Natural killer cell treated with Interleukin-12 subunit alpha and Interleukin-12 subunit beta and Interleukin-15 and Interleukin-18, amount 100 ng/mL, for 72 hours (primary cell): ENCODE results near the gene TIMM13. TPM values are rescaled to one million over a fixed set of nuclear protein-coding genes. Genes with fewer than 3 reads are reported as not detected.
"Not testable (repeated sequence)": the region's sequence is repeated elsewhere in the genome, so short reads cannot be mapped to it uniquely, and the experiment has no call there.

Experiments
- ATAC-seq, 2 donors: fragments of 150-1000 bp; cut with Tn5 transposase in 1 of 2; sonication (Bioruptor Pico), chemical (Tn5 transposase) in 1 of 2; 2 replicates each; pipeline ENCODE4 v1.10.0; 2021
- DNase-seq: peaks from one replicate; pipeline ENCODE4 v3.0.0; 2022; ENCODE audit warnings: low spot score
- H3K27ac Mint-ChIP-seq, 2 donors: 1 replicate in 1 of 2; 2 replicates in 1 of 2; pipeline ENCODE4 v1.8.0; 2022; ENCODE audit warnings: mixed read lengths in 2 of 2, mild to moderate bottlenecking in 1 of 2, moderate library complexity in 1 of 2
- H3K27me3 Mint-ChIP-seq, 2 donors: 1 replicate in 1 of 2; 2 replicates in 1 of 2; pipeline ENCODE4 v1.8.0; 2022; ENCODE audit warnings: mixed read lengths in 2 of 2
- H3K36me3 Mint-ChIP-seq: one replicate; pipeline ENCODE4 v1.8.0; 2022; ENCODE audit warnings: mixed read lengths
- H3K4me1 Mint-ChIP-seq, 2 donors: 1 replicate in 1 of 2; 2 replicates in 1 of 2; pipeline ENCODE4 v1.8.0; 2022; ENCODE audit warnings: low read depth in 2 of 2, mixed read lengths in 2 of 2, mild to moderate bottlenecking in 1 of 2
- H3K4me3 Mint-ChIP-seq: one replicate; pipeline ENCODE4 v1.8.0; 2022; ENCODE audit warnings: mixed read lengths
- H3K9me3 Mint-ChIP-seq: 2 replicates; pipeline ENCODE4 v1.8.0; 2022; ENCODE audit warnings: mixed read lengths
- total RNA-seq, 2 donors: library from RNA; stranded (reverse); gene quantifications; one replicate each; pipeline ENCODE4 v1.2.3, GENCODE V29; 2022

TIMM13 gene
- total RNA-seq, 2 donors from 2014 or later: 80.1 to 124 TPM

DNA sequence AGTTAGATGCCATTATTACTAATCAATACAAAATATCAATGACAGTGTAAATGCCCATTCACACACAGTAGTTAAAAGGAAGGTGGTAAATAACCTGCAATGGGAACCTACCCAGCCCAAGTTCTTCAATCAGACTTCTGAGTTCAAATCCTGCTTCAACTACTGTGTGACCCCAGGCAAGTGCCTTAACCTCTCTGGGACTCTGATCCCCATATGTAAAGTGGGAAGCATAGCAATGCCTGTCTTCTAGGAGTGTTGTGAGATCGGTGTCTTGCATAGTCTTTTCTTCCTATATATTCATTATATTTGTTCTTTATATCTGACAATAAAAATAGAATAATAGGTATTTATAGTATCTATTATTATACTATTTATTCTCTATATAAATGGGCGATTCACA lies 6.9 kb downstream of the TIMM13 start:
- DNase-seq (no peak), ATAC-seq (no peak)
- H3K4me1 Mint-ChIP-seq: no peaks in the 10 kb centered on the region
- no peaks in the 10 kb centered on the region for H3K27me3 Mint-ChIP-seq
- H3K36me3 Mint-ChIP-seq: no peaks in the 10 kb centered on the region
- H3K4me3 Mint-ChIP-seq: no peak overlapping the region
- H3K9me3 Mint-ChIP-seq: no peaks in the 10 kb centered on the region
- H3K27ac Mint-ChIP-seq: no peak overlapping the region

GRCh38 chr19:2419754-2420153 lies 7.6 kb downstream of the TIMM13 start:
- no peak overlapping the region for H3K4me3 Mint-ChIP-seq
- no peak for DNase-seq
- no peak for ATAC-seq
- H3K4me1 Mint-ChIP-seq: no peaks in the 10 kb centered on the region
- H3K36me3 Mint-ChIP-seq: no peaks in the 10 kb centered on the region
- no peaks in the 10 kb centered on the region for H3K27me3 Mint-ChIP-seq
- H3K9me3 Mint-ChIP-seq: no peaks in the 10 kb centered on the region
- peak overlapping the region in 1 of 2 donors; percentile 76 for H3K27ac Mint-ChIP-seq

DNA sequence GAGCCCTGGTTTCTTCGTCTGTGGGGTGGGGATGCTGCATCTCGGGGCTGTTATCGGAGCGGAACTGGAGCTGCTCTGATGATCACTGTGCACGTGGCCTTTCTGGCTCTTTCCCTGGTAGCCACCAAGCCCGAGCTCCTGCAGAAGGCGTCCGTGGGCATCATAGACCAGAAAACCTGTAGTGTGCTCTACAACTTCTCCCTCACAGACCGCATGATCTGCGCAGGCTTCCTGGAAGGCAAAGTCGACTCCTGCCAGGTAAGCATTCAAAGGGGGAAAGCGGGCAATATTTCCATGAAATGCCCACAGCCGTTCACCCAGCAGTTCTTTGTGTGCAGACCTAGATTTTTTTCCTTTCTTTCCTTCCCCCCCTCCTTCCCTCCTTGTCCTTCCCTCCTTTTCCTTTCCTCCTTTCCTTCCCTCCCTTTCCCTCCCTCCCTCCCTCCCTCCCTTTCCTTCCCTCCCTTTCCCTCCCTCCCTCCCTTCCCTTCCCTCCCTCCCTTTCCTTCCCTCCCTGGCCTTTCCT lies 9.4 kb downstream of the TIMM13 start:
- Mint-ChIP-seq H3K27me3 (no peaks in the 10 kb centered on the region), H3K4me3 (no peak overlapping the region), H3K4me1 (no peaks in the 10 kb centered on the region), H3K9me3 (no peaks in the 10 kb centered on the region), H3K27ac (no peak overlapping the region), H3K36me3 (no peaks in the 10 kb centered on the region)
- no peak for DNase-seq
- ATAC-seq: no peak

- not testable (repeated sequence) for ATAC-seq, H3K9me3 Mint-ChIP-seq, H3K4me3 Mint-ChIP-seq, H3K4me1 Mint-ChIP-seq, DNase-seq, H3K36me3 Mint-ChIP-seq, H3K27ac Mint-ChIP-seq, H3K27me3 Mint-ChIP-seq
Measured at GRCh38 chr19:2417436-2417835, 9.9 kb downstream of the TIMM13 start.

DNA sequence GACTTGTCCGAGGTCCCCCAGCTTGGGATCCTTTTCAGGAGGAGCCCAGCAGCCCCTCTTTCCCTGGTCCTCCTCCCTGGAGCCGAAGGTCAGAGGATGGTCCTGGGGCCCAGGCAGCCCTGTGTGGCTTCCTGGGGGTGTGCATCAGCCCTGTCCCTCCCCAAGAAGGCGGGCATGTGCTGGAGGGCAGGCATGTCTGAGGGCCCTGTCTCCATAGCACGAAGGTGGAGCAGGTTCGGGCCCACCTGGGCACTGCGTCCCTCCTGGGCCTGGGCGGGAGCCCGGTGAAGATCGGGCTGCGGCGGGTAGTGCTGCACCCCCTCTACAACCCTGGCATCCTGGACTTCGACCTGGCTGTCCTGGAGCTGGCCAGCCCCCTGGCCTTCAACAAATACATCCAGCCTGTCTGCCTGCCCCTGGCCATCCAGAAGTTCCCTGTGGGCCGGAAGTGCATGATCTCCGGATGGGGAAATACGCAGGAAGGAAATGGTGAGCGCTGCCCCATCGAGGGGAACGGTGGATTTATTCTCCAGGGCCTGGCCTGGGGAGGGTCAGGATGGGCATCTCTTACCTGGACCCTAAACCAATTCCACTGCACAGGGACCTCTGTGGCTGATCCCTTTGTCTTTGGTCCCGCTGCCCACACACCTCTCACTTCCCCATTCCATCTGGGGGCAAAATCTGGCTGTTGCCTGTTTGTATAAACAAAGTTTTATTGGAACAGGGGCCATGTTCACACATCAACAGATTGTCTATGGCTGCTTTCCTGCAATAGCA lies 10.9 kb downstream of the TIMM13 start:
- Mint-ChIP-seq H3K27me3 (no peaks in the 10 kb centered on the region), H3K4me3 (no peak overlapping the region), H3K4me1 (no peaks in the 10 kb centered on the region), H3K36me3 (no peaks in the 10 kb centered on the region), H3K27ac (no peak overlapping the region), H3K9me3 (no peaks in the 10 kb centered on the region)
- ATAC-seq (peak; percentile 14 to 53), DNase-seq (no peak)

GRCh38 chr19:2415973-2416319 lies 11.4 kb downstream of the TIMM13 start:
- H3K27me3 Mint-ChIP-seq: no peaks in the 10 kb centered on the region
- no peaks in the 10 kb centered on the region for H3K4me1 Mint-ChIP-seq
- no peak for DNase-seq
- H3K36me3 Mint-ChIP-seq: no peaks in the 10 kb centered on the region
- ATAC-seq: no peak
- H3K9me3 Mint-ChIP-seq: no peaks in the 10 kb centered on the region
- no peak overlapping the region for H3K27ac Mint-ChIP-seq
- H3K4me3 Mint-ChIP-seq: no peak overlapping the region

DNA sequence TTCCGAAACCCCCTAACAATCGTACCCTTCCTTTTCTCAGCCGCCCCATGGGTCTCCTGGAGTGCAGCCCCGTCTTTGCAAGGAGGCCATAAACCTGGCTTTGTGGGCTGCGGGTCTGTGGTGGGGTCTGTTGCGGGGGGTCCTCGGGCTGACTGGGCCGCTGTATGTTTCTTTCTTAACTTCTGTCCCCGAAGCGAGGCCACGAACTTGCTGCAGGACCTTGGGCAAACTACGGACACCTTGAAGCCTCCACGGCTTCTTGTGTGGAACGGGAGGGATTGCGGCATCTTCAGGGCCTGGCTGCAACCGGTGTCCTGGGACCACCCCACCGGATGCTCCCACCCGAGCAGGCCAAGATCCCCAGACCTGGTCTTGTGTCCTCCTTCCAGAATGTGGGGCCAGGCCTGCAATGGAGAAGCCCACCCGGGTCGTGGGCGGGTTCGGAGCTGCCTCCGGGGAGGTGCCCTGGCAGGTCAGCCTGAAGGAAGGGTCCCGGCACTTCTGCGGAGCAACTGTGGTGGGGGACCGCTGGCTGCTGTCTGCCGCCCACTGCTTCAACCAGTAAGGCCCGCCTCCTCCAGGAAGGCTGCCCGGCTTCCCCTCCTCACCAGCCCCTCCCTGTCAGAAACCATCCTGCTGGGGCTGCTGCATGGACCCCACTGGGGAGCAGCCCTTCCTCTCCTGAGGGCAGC lies 12.0 kb downstream of the TIMM13 start:
- ATAC-seq (no peak), DNase-seq (no peak)
- no peaks in the 10 kb centered on the region for H3K9me3 Mint-ChIP-seq
- no peaks in the 10 kb centered on the region for H3K4me1 Mint-ChIP-seq
- H3K4me3 Mint-ChIP-seq: no peak overlapping the region
- H3K27me3 Mint-ChIP-seq: no peaks in the 10 kb centered on the region
- H3K36me3 Mint-ChIP-seq: no peaks in the 10 kb centered on the region
- H3K27ac Mint-ChIP-seq: no peak overlapping the region

DNA sequence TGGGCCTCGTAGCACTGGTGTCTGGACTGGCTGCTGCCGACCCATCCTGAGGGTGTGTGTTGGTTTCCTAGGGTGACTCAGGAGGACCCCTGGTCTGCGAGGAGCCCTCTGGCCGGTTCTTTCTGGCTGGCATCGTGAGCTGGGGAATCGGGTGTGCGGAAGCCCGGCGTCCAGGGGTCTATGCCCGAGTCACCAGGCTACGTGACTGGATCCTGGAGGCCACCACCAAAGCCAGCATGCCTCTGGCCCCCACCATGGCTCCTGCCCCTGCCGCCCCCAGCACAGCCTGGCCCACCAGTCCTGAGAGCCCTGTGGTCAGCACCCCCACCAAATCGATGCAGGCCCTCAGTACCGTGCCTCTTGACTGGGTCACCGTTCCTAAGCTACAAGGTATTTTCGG lies 13.8 kb downstream of the TIMM13 start:
- Mint-ChIP-seq H3K4me1 (no peaks in the 10 kb centered on the region), H3K9me3 (no peaks in the 10 kb centered on the region), H3K4me3 (no peak overlapping the region), H3K27me3 (peaks cover 4 to 6% of the 10 kb centered on the region in 2 donors), H3K36me3 (no peaks in the 10 kb centered on the region), H3K27ac (no peak overlapping the region)
- DNase-seq (no peak), ATAC-seq (peak; percentile 20 to 21)

DNA sequence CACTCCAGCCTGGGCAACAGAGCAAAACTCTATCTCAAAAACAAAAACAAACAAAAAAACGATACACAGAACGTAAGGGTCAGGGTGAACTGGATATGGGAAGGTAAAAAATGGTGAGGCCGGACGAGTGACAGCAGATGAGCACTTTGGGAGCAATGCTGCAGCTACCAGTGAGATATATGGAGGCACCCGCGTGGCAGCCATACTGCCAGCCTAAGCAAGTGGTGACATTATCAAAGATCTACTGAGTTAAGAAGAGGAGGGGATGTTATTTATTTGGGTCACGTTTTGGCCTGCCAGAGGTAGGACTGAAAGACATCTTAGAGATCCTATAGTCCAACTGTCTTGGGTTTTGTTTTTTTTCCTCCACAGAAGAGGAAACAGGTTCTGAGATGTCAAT lies 14.2 kb downstream of the TIMM13 start:
- DNase-seq: no peak
- peaks cover 4 to 6% of the 10 kb centered on the region in 2 donors for H3K27me3 Mint-ChIP-seq
- H3K36me3 Mint-ChIP-seq: no peaks in the 10 kb centered on the region
- H3K4me3 Mint-ChIP-seq: no peak overlapping the region
- no peaks in the 10 kb centered on the region for H3K9me3 Mint-ChIP-seq
- H3K27ac Mint-ChIP-seq: no peak overlapping the region
- no peaks in the 10 kb centered on the region for H3K4me1 Mint-ChIP-seq
- ATAC-seq: no peak

DNA sequence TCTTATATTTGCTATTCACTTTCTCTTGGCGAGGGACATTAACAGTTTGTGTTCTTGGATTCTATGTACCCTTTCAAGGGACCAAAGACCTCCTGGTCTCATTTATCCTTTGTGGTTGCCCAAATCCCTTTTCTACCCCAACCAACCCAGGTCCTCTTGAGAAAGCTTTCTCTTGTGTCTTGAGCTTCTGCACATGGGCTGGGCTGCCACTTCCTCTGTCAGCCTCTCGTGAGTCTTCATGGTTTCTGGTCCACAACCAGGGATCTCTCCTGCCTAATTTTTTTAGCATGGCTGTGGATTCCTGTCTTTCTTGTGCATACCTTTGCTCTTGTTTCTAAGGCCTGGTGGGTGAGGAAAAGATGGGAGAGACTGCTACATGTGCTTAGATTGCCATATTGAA lies 14.9 kb downstream of the TIMM13 start:
- DNase-seq: no peak
- Mint-ChIP-seq H3K4me3 (no peak overlapping the region), H3K36me3 (no peaks in the 10 kb centered on the region), H3K4me1 (no peaks in the 10 kb centered on the region), H3K27ac (no peak overlapping the region), H3K9me3 (no peaks in the 10 kb centered on the region), H3K27me3 (peaks cover 4 to 6% of the 10 kb centered on the region in 2 donors)
- no peak for ATAC-seq

DNA sequence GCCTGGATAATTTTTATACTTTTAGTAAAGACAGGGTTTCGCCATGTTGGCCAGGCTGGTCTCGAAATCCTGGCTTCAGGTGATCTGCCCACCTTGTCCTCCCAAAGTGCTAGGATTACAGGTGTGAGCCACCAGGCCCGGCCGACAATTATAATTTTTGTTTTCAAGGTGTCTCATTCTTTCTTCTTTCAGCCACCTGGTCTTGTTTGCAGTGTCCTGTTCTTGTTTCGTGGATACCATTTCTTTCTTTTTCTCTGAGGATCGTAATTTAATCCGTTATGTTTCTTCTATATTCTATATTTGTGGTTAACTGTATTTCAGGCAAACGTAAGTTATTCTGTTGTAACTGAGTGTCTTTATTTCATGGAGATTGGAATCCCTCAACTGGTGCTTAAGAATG lies 15.7 kb downstream of the TIMM13 start:
- no peak for DNase-seq
- Mint-ChIP-seq H3K9me3 (no peaks in the 10 kb centered on the region), H3K27me3 (peaks cover 4 to 6% of the 10 kb centered on the region in 2 donors), H3K27ac (no peak overlapping the region), H3K4me1 (no peaks in the 10 kb centered on the region), H3K4me3 (no peak overlapping the region), H3K36me3 (no peaks in the 10 kb centered on the region)
- ATAC-seq: no peak

GRCh38 chr19:2410023-2410422 lies 17.4 kb downstream of the TIMM13 start:
- Mint-ChIP-seq H3K27ac (no peak overlapping the region), H3K4me1 (no peaks in the 10 kb centered on the region), H3K9me3 (no peaks in the 10 kb centered on the region), H3K4me3 (no peak overlapping the region), H3K27me3 (peaks cover 4 to 6% of the 10 kb centered on the region in 2 donors), H3K36me3 (no peaks in the 10 kb centered on the region)
- ATAC-seq: no peak
- DNase-seq: no peak

DNA sequence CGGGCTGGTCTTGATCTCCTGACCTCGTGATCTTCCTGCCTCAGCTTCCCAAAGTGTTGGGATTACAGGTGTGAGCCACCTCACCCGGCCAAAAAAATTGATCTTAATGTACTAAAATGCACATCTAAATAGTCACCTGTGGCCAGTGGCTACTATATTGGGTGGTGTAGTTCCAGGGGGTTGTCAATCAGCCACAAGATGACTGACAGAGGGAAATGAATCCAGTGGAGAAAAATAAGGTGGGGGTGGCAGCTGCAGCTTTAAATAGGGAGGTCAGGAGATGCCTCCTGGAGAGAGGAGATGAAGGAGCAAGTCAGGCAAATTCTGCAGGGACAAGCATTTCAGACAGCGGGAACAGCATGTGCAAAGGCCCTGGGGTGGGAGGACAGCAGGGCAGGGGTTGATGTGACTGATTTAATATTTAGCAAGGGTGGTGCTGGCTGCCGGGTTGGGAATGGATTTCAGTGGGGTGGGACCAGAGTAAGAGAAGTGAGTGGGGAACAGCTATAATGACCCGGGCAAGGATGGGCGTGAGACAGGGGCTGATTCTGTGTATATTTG lies 18.0 kb downstream of the TIMM13 start:
- Mint-ChIP-seq H3K27ac (no peak overlapping the region), H3K9me3 (no peaks in the 10 kb centered on the region)

GRCh38 chr19:2408247-2408646 lies 19.1 kb downstream of the TIMM13 start:
- DNase-seq: no peak
- no peaks in the 10 kb centered on the region for H3K9me3 Mint-ChIP-seq
- H3K36me3 Mint-ChIP-seq: no peaks in the 10 kb centered on the region
- H3K27ac Mint-ChIP-seq: no peak overlapping the region
- H3K27me3 Mint-ChIP-seq: peaks cover 6% of the 10 kb centered on the region in 2 donors
- peak in 1 of 2 donors; percentile 33 for ATAC-seq
- H3K4me3 Mint-ChIP-seq: no peak overlapping the region
- no peaks in the 10 kb centered on the region for H3K4me1 Mint-ChIP-seq

More for the DNA sequence above, 18.0 kb downstream of the TIMM13 start:
- Mint-ChIP-seq H3K36me3 (no peaks in the 10 kb centered on the region), H3K4me3 (no peak overlapping the region), H3K27me3 (peaks cover 4 to 6% of the 10 kb centered on the region in 2 donors), H3K4me1 (no peaks in the 10 kb centered on the region)
- ATAC-seq: no peak
- DNase-seq: no peak
